ENCODE results near the gene ZFC3H1.

DNA sequence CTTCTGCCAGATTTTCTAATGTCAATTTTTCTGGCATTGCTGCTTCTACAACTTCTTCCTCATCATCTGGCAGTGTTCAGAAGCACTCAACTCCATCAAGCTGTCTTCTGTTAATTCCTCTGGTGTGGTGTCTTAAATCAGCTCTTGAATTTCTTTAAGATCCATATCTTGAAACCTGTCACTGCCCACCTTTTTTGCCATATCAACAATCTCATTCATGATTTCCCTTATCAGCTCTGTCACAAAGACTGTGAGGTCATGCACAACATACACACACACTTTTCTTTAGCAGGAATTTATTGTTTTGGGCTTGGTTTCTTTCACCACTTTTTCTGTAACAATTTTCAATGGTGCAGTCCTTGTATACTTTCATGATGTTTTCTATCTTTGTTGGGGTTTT lies 7.7 kb upstream of the ZFC3H1 start:
- TF ChIP-seq, protein P1, sequence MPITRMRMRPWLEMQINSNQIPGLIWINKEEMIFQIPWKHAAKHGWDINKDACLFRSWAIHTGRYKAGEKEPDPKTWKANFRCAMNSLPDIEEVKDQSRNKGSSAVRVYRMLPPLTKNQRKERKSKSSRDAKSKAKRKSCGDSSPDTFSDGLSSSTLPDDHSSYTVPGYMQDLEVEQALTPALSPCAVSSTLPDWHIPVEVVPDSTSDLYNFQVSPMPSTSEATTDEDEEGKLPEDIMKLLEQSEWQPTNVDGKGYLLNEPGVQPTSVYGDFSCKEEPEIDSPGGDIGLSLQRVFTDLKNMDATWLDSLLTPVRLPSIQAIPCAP (CRISPR knock-in tag; IDR thresholded peaks at IDR 0.05; ENCODE audit: borderline replicate concordance), result no peak
- TF ChIP-seq ZNF644 (tag; IDR thresholded peaks at IDR 0.05; ENCODE audit: low read depth) (no peak), ZNF165 (CRISPR knock-in tag; IDR thresholded peaks at IDR 0.05; ENCODE audit: borderline replicate concordance) (no peak), SMC3 (conservative IDR thresholded peaks at IDR 0.05; ENCODE audit: insufficient read depth, low read depth, low read length) (no peak), RCOR1 (IDR thresholded peaks at IDR 0.05; ENCODE audit: borderline replicate concordance in 1 of 2, low read depth in 2 of 2, low read length in 2 of 2) (no peak), TBP (optimal IDR thresholded peaks at IDR 0.05; ENCODE audit: low read depth, low read length) (no peak), NR2C2 (CRISPR knock-in tag; IDR thresholded peaks at IDR 0.05) (no peak), NR2C2 (tag; IDR thresholded peaks at IDR 0.05) (no peak), ZBTB8A (IDR thresholded peaks at IDR 0.05; ENCODE audit: partially characterized antibody) (no peak), CAMTA2 (CRISPR knock-in tag; conservative IDR thresholded peaks at IDR 0.05) (no peak), GMEB1 (CRISPR knock-in tag; IDR thresholded peaks at IDR 0.05) (no peak)
- TF ChIP-seq, protein P2, sequence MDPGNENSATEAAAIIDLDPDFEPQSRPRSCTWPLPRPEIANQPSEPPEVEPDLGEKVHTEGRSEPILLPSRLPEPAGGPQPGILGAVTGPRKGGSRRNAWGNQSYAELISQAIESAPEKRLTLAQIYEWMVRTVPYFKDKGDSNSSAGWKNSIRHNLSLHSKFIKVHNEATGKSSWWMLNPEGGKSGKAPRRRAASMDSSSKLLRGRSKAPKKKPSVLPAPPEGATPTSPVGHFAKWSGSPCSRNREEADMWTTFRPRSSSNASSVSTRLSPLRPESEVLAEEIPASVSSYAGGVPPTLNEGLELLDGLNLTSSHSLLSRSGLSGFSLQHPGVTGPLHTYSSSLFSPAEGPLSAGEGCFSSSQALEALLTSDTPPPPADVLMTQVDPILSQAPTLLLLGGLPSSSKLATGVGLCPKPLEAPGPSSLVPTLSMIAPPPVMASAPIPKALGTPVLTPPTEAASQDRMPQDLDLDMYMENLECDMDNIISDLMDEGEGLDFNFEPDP (CRISPR knock-in tag; IDR thresholded peaks at IDR 0.05), result no peak
- TF ChIP-seq, protein P3, sequence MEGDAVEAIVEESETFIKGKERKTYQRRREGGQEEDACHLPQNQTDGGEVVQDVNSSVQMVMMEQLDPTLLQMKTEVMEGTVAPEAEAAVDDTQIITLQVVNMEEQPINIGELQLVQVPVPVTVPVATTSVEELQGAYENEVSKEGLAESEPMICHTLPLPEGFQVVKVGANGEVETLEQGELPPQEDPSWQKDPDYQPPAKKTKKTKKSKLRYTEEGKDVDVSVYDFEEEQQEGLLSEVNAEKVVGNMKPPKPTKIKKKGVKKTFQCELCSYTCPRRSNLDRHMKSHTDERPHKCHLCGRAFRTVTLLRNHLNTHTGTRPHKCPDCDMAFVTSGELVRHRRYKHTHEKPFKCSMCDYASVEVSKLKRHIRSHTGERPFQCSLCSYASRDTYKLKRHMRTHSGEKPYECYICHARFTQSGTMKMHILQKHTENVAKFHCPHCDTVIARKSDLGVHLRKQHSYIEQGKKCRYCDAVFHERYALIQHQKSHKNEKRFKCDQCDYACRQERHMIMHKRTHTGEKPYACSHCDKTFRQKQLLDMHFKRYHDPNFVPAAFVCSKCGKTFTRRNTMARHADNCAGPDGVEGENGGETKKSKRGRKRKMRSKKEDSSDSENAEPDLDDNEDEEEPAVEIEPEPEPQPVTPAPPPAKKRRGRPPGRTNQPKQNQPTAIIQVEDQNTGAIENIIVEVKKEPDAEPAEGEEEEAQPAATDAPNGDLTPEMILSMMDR (IDR thresholded peaks at IDR 0.05 in 2 of 3, conservative IDR thresholded peaks at IDR 0.05 in 1 of 3; ENCODE audit: insufficient read depth in 2 of 3, low read depth in 1 of 3, low read length in 3 of 3), result no peak
- TF ChIP-seq, protein P4, sequence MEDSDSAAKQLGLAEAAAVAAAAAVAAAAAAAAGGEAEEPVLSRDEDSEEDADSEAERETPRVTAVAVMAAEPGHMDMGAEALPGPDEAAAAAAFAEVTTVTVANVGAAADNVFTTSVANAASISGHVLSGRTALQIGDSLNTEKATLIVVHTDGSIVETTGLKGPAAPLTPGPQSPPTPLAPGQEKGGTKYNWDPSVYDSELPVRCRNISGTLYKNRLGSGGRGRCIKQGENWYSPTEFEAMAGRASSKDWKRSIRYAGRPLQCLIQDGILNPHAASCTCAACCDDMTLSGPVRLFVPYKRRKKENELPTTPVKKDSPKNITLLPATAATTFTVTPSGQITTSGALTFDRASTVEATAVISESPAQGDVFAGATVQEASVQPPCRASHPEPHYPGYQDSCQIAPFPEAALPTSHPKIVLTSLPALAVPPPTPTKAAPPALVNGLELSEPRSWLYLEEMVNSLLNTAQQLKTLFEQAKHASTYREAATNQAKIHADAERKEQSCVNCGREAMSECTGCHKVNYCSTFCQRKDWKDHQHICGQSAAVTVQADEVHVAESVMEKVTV (CRISPR knock-in tag; IDR thresholded peaks at IDR 0.05), result no peak

Data from K562 (cell line).